ENCODE measurements around the gene LNPK.

Gene LNPK

DNA sequence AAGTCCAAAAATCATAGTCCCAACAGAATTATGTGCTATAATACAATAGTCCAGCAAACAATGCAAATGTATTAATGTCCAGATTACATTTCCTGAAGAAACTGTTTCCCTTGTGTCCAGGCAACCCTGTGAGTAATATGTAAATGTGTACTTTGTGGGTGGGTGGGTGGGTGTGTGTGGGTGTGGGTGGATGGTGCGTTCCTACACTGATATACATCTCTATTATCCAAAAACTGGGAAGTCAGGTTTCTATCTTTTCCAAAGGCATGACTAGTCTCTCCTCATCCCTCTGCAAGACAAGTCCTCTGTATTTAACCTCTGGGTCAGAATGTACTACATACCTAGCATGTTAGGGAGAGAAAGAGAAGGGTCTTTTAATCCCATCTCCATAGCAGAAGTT is 71.6 kb downstream of the LNPK start:
- no peak overlapping the region for H3K4me3 ChIP-seq (ENCODE audit: insufficient read depth, low read length, poor library complexity, severe bottlenecking)
- no peaks in the 10 kb centered on the region for H4K20me1 ChIP-seq (ENCODE audit: low read depth, low read length)
- H3K27me3 ChIP-seq (ENCODE audit: low read length) = no peaks in the 10 kb centered on the region
- H3K9me3 ChIP-seq (ENCODE audit: insufficient read depth, low read length) = no peaks in the 10 kb centered on the region
- no peaks in the 10 kb centered on the region for H3F3A ChIP-seq (ENCODE audit: insufficient read depth)
- no peaks in the 10 kb centered on the region for H3K79me2 ChIP-seq (ENCODE audit: insufficient read depth, low read length)
- no peak for TF ChIP-seq EZH2phosphoT487 (conservative IDR thresholded peaks at IDR 0.05; ENCODE audit: low read length)
- TF ChIP-seq, protein P1, sequence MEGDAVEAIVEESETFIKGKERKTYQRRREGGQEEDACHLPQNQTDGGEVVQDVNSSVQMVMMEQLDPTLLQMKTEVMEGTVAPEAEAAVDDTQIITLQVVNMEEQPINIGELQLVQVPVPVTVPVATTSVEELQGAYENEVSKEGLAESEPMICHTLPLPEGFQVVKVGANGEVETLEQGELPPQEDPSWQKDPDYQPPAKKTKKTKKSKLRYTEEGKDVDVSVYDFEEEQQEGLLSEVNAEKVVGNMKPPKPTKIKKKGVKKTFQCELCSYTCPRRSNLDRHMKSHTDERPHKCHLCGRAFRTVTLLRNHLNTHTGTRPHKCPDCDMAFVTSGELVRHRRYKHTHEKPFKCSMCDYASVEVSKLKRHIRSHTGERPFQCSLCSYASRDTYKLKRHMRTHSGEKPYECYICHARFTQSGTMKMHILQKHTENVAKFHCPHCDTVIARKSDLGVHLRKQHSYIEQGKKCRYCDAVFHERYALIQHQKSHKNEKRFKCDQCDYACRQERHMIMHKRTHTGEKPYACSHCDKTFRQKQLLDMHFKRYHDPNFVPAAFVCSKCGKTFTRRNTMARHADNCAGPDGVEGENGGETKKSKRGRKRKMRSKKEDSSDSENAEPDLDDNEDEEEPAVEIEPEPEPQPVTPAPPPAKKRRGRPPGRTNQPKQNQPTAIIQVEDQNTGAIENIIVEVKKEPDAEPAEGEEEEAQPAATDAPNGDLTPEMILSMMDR (IDR thresholded peaks at IDR 0.05; ENCODE audit: insufficient read depth, low read length, poor library complexity, severe bottlenecking) = no peak
- no peak overlapping the region for H3K27ac ChIP-seq (ENCODE audit: low read depth, low read length)
- no peaks in the 10 kb centered on the region for H3K36me3 ChIP-seq (ENCODE audit: low read length)
- H3K9me2 ChIP-seq (replicated peaks; ENCODE audit: insufficient read depth, low read length) = no peaks in the 10 kb centered on the region
- no peak overlapping the region for H3K9ac ChIP-seq (ENCODE audit: low read length)
- H2AFZ ChIP-seq (ENCODE audit: low read depth, low read length, severe bottlenecking) = no peak overlapping the region
- no peak overlapping the region for H3K4me2 ChIP-seq (ENCODE audit: low read depth, low read length, poor library complexity, severe bottlenecking)

- Histone ChIP-seq H4K20me1 (ENCODE audit: low read depth, low read length) (no peaks in the 10 kb centered on the region), H3K9ac (ENCODE audit: low read length) (no peak overlapping the region), H3K27me3 (ENCODE audit: low read length) (no peaks in the 10 kb centered on the region), H3K4me2 (ENCODE audit: low read depth, low read length, poor library complexity, severe bottlenecking) (no peak overlapping the region), H3F3A (ENCODE audit: insufficient read depth) (no peaks in the 10 kb centered on the region), H3K9me3 (ENCODE audit: insufficient read depth, low read length) (no peaks in the 10 kb centered on the region), H3K4me3 (ENCODE audit: insufficient read depth, low read length, poor library complexity, severe bottlenecking) (no peak overlapping the region), H2AFZ (ENCODE audit: low read depth, low read length, severe bottlenecking) (no peak overlapping the region), H3K79me2 (ENCODE audit: insufficient read depth, low read length) (no peaks in the 10 kb centered on the region), H3K36me3 (ENCODE audit: low read length) (no peaks in the 10 kb centered on the region), H3K27ac (ENCODE audit: low read depth, low read length) (no peak overlapping the region), H3K9me2 (replicated peaks; ENCODE audit: insufficient read depth, low read length) (no peaks in the 10 kb centered on the region)
- TF ChIP-seq EZH2phosphoT487 (conservative IDR thresholded peaks at IDR 0.05; ENCODE audit: low read length) = no peak
- TF ChIP-seq, protein P1 (IDR thresholded peaks at IDR 0.05; ENCODE audit: insufficient read depth, low read length, poor library complexity, severe bottlenecking) = no peak
These were observed 72.2 kb downstream of the LNPK start for GRCh38 chr2:175929850-175930249.

DNA sequence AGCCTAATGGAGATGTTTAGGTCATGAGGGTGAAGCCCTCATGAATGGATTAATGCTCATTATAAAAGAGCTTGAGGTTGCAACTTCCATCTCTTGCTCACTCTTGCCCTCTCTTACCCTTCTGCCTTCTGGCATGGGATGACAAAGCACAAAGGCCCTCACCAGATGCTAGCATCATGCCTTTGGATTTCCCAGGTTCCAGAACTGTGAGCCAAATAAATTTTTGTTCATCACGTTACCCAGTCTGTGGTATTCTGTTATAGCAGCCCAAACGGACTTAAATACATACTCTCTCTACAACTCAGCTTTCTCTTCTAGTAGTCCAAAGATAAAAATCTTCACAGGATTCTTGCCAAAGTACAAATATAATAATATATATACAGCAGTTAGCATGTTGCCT is 75.8 kb downstream of the LNPK start:
- H3K79me2 ChIP-seq (ENCODE audit: insufficient read depth, low read length) = no peaks in the 10 kb centered on the region
- H3K4me2 ChIP-seq (ENCODE audit: low read depth, low read length, poor library complexity, severe bottlenecking) = no peak overlapping the region
- no peak overlapping the region for H3K27ac ChIP-seq (ENCODE audit: low read depth, low read length)
- no peaks in the 10 kb centered on the region for H3K36me3 ChIP-seq (ENCODE audit: low read length)
- H3K9me3 ChIP-seq (ENCODE audit: insufficient read depth, low read length) = no peaks in the 10 kb centered on the region
- no peaks in the 10 kb centered on the region for H3K9me2 ChIP-seq (replicated peaks; ENCODE audit: insufficient read depth, low read length)
- H4K20me1 ChIP-seq (ENCODE audit: low read depth, low read length) = no peaks in the 10 kb centered on the region
- H3F3A ChIP-seq (ENCODE audit: insufficient read depth) = no peaks in the 10 kb centered on the region
- no peak overlapping the region for H3K4me3 ChIP-seq (ENCODE audit: insufficient read depth, low read length, poor library complexity, severe bottlenecking)
- TF ChIP-seq, protein P1 (IDR thresholded peaks at IDR 0.05; ENCODE audit: insufficient read depth, low read length, poor library complexity, severe bottlenecking) = no peak
- TF ChIP-seq EZH2phosphoT487 (conservative IDR thresholded peaks at IDR 0.05; ENCODE audit: low read length) = no peak
- H3K27me3 ChIP-seq (ENCODE audit: low read length) = no peaks in the 10 kb centered on the region
- no peak overlapping the region for H3K9ac ChIP-seq (ENCODE audit: low read length)
- H2AFZ ChIP-seq (ENCODE audit: low read depth, low read length, severe bottlenecking) = no peak overlapping the region
